SH-SY5Y (cell line): Measurements from ENCODE around the gene XRCC1.

Experiments
- GATA2 ChIP-seq: IDR thresholded peaks from 2 replicates; pipeline ENCODE4 v1.6.1; 2011; ENCODE audit warnings: mild to moderate bottlenecking, low read depth, low read length
- GATA3 ChIP-seq: IDR thresholded peaks from 2 replicates; pipeline ENCODE4 v1.6.1; 2011; ENCODE audit warnings: low read depth, mild to moderate bottlenecking, low read length, moderate library complexity

DNA sequence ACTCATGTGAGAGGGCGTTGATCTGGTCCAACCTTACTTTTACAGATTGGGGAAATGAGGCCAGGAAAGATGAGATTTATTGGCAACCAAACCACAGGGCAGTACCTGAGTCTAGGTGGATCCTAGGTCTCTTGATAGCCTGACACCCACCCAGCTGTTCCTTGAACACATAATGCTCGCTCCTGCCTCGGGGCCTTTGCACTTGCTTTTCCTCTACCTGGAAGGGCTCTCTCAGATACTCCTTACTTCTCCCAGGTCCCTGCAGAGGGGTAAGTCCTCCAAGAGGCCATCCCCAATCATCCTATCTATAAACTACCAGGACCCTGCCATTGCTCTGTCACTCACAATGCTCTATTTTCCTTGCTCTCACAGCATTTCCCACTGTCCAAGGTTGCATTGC, 34.9 kb downstream of the XRCC1 start:
- TF ChIP-seq GATA2 (no peak), GATA3 (no peak)
